GM23338 (cell line): ENCODE results near the gene ARHGEF37. TPM values are rescaled to one million over a fixed set of nuclear protein-coding genes. Genes with fewer than 3 reads are reported as not detected.

Source experiments
- ATAC-seq: fragments of 200-7000 bp; cut with Tn5 transposase; 3 replicates; pipeline ENCODE4 v1.9.1; 2020
- DNase-seq: peaks from one replicate; pipeline ENCODE4 v3.0.0-alpha.2; 2015; ENCODE audit warnings: low spot score
- H2AFZ ChIP-seq: fragments of 200-600 bp; sonication (generic); 2 replicates; pipeline ENCODE4 v1.8.0; 2016; ENCODE audit warnings: antibody characterized with exemption, mild to moderate bottlenecking, moderate library complexity
- H3F3A ChIP-seq: fragments of 200-600 bp; sonication (generic); replicated peaks from 2 replicates; pipeline ENCODE4 v1.8.0; 2017; ENCODE audit warnings: antibody characterized with exemption, mixed run types, low read depth
- H3K27ac ChIP-seq: fragments of 200-600 bp; sonication (generic); 2 replicates; pipeline ENCODE4 v1.6.1; 2016; ENCODE audit warnings: low read depth
- H3K27me3 ChIP-seq: fragments of 200-600 bp; sonication (generic); 2 replicates; pipeline ENCODE4 v1.8.0; 2016; ENCODE audit warnings: mild to moderate bottlenecking, mixed run types, moderate library complexity; ENCODE audit not compliant: insufficient read depth
- H3K36me3 ChIP-seq: fragments of 200-600 bp; sonication (generic); 2 replicates; pipeline ENCODE4 v1.8.0; 2016; ENCODE audit warnings: mild to moderate bottlenecking; ENCODE audit not compliant: insufficient read depth
- H3K4me1 ChIP-seq: fragments of 200-600 bp; sonication (generic); 2 replicates; pipeline ENCODE4 v1.8.0; 2016; ENCODE audit warnings: mild to moderate bottlenecking, moderate library complexity; ENCODE audit not compliant: insufficient read depth
- H3K4me2 ChIP-seq: fragments of 200-600 bp; sonication (generic); 2 replicates; pipeline ENCODE4 v1.7.1; 2017; ENCODE audit warnings: mixed run types
- H3K4me3 ChIP-seq: fragments of 200-600 bp; sonication (generic); 2 replicates; pipeline ENCODE4 v1.6.1; 2016; ENCODE audit warnings: mixed run types
- H3K79me2 ChIP-seq: fragments of 200-600 bp; sonication (generic); replicated peaks from 2 replicates; pipeline ENCODE4 v1.8.0; 2017; ENCODE audit warnings: mild to moderate bottlenecking; ENCODE audit not compliant: insufficient read depth
- H3K9me2 ChIP-seq: fragments of 200-600 bp; sonication (generic); 2 replicates; pipeline ENCODE4 v1.8.0; 2017; ENCODE audit not compliant: insufficient read depth
- H4K20me1 ChIP-seq: fragments of 200-600 bp; sonication (generic); replicated peaks from 2 replicates; pipeline ENCODE4 v1.8.0; 2017; ENCODE audit warnings: mild to moderate bottlenecking; ENCODE audit not compliant: insufficient read depth
- H3K27ac Mint-ChIP-seq: 2 replicates; pipeline ENCODE4 v1.8.0; 2020; ENCODE audit warnings: inconsistent platforms, mild to moderate bottlenecking, moderate library complexity, mixed read lengths
- H3K27me3 Mint-ChIP-seq: 3 replicates; pipeline ENCODE4 v1.8.0; 2022; ENCODE audit warnings: low read depth, mild to moderate bottlenecking, moderate library complexity, mixed read lengths, inconsistent platforms; ENCODE audit not compliant: insufficient read depth, poor library complexity
- H3K36me3 Mint-ChIP-seq: 3 replicates; pipeline ENCODE4 v1.8.0; 2021; ENCODE audit warnings: low read depth, mild to moderate bottlenecking, inconsistent platforms, moderate library complexity, mixed read lengths
- H3K4me1 Mint-ChIP-seq: 3 replicates; pipeline ENCODE4 v1.8.0; 2020; ENCODE audit warnings: mild to moderate bottlenecking, inconsistent platforms, mixed read lengths
- H3K4me3 Mint-ChIP-seq: 3 replicates; pipeline ENCODE4 v1.8.0; 2021; ENCODE audit warnings: moderate library complexity, mild to moderate bottlenecking, inconsistent platforms, mixed read lengths
- H3K9me3 Mint-ChIP-seq: 3 replicates; pipeline ENCODE4 v1.8.0; 2020; ENCODE audit warnings: moderate library complexity, mild to moderate bottlenecking, inconsistent platforms, mixed read lengths
- CREB1 ChIP-seq: fragments of 250-450 bp; sonication (Bioruptor Pico); IDR thresholded peaks from 2 replicates; pipeline ENCODE4 v1.5.0; 2020; ENCODE audit warnings: low read depth, mild to moderate bottlenecking, moderate library complexity
- EZH2 ChIP-seq: fragments of 200-600 bp; sonication (generic); IDR thresholded peaks from one replicate; pipeline ENCODE4 v1.8.0; 2017; ENCODE audit warnings: antibody characterized with exemption, mild to moderate bottlenecking, low read depth; ENCODE audit not compliant: unreplicated experiment
- EZH2phosphoT487 ChIP-seq: fragments of 200-600 bp; sonication (generic); IDR thresholded peaks from one replicate; pipeline ENCODE4 v1.8.1; 2018; ENCODE audit warnings: antibody characterized with exemption; ENCODE audit not compliant: unreplicated experiment
- JUNB ChIP-seq: IDR thresholded peaks from one replicate; pipeline ENCODE4 v1.6.1; 2016; ENCODE audit warnings: antibody characterized with exemption; ENCODE audit not compliant: unreplicated experiment
- NANOG ChIP-seq: IDR thresholded peaks from 2 replicates; pipeline ENCODE4 v1.6.1; 2016; ENCODE audit warnings: antibody characterized with exemption, borderline replicate concordance
- POLR2AphosphoS5 ChIP-seq: IDR thresholded peaks from 2 replicates; pipeline ENCODE4 v1.6.1; 2016; ENCODE audit warnings: antibody characterized with exemption, low read depth
- STAT1 ChIP-seq: IDR thresholded peaks from one replicate; pipeline ENCODE4 v1.6.1; 2016; ENCODE audit warnings: antibody characterized with exemption; ENCODE audit not compliant: unreplicated experiment
- ZNF114 ChIP-seq: fragments of 250-450 bp; sonication (Bioruptor Pico); IDR thresholded peaks from 2 replicates; pipeline ENCODE4 v1.5.0; 2020; ENCODE audit warnings: mild to moderate bottlenecking, moderate library complexity
- ZNF331 ChIP-seq: fragments of 250-450 bp; sonication (Bioruptor Pico); IDR thresholded peaks from 2 replicates; pipeline ENCODE4 v1.5.0; 2020; ENCODE audit warnings: low read depth, mild to moderate bottlenecking, moderate library complexity
- polyA plus RNA-seq: library from polyadenylated mRNA; unstranded; fragments of >200 nt; fragmentation: Nextera tagmentation; extraction: Ambion mirVana; gene quantifications from 2 replicates; pipeline ENCODE4 v1.2.1, GENCODE V29; 2016
- total RNA-seq: library from RNA; depleted of rRNA; stranded (reverse); fragments of >200 nt; shearing (Covaris generic); gene quantifications from 2 replicates; pipeline ENCODE4 v1.2.3, GENCODE V29; 2014
- TF ChIP-seq, protein P1 (sequence below): IDR thresholded peaks from one replicate; pipeline ENCODE4 v1.6.1; 2018; ENCODE audit warnings: antibody characterized with exemption; ENCODE audit not compliant: unreplicated experiment
- TF ChIP-seq, protein P2 (sequence below), 2 experiments: fragments of 200-600 bp in 1 of 2; sonication (generic) in 1 of 2; conservative IDR thresholded peaks; 2 replicates each; pipeline versions ENCODE4 v1.5.1 to v1.6.1; 2016 to 2017; ENCODE audit warnings: antibody characterized with exemption in 2 of 2, low read depth in 2 of 2, mild to moderate bottlenecking in 2 of 2, moderate library complexity in 1 of 2
- TF ChIP-seq, protein P3 (sequence below): IDR thresholded peaks from 2 replicates; pipeline ENCODE4 v1.6.1; 2016; ENCODE audit warnings: antibody characterized with exemption
- TF ChIP-seq, protein P4 (sequence below): fragments of 250-450 bp; sonication (Bioruptor Pico); IDR thresholded peaks from 2 replicates; pipeline ENCODE4 v1.5.0; 2020; ENCODE audit warnings: mild to moderate bottlenecking, moderate library complexity

ARHGEF37 gene
- total and polyA plus RNA-seq, 2 experiments from 2014 or later, result 0.14 to 0.79 TPM

DNA sequence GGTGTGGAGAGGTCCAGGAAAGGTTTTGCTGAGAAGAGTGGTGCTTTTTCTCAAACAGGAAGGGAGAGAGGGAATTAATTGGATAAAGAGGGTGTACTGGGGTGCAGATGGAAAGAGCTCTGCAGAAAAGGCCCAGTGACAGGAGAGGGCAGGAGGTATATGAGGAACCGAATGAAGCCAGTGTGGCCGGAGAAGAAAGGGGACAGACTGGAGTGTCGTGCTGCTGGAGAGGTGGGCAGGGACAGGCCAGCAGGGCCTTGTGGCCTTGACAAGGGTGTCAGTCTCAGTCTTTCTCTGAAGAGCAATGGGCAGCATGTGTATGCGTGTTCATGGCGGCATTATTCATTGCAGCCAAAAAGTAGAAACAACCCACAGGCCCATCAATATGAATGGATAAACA, 48.1 kb downstream of the ARHGEF37 start:
- H3K27ac Mint-ChIP-seq, result no peak overlapping the region

More for the DNA sequence above, 48.1 kb downstream of the ARHGEF37 start:
- no peaks in the 10 kb centered on the region for H4K20me1 ChIP-seq
- peaks cover 15% of the 10 kb centered on the region for H3K4me1 ChIP-seq
- peaks cover 6% of the 10 kb centered on the region for H3K27me3 Mint-ChIP-seq
- no peak overlapping the region for H3K4me2 ChIP-seq
- H3K4me3 ChIP-seq, result no peak overlapping the region
- H3K9me2 ChIP-seq, result no peaks in the 10 kb centered on the region
- H3K27ac ChIP-seq, result no peak overlapping the region
- H3K4me1 Mint-ChIP-seq, result peaks cover 21% of the 10 kb centered on the region
- ATAC-seq (no peak), DNase-seq (no peak)
- no peaks in the 10 kb centered on the region for H3K9me3 Mint-ChIP-seq
- no peaks in the 10 kb centered on the region for H3K79me2 ChIP-seq
- H3K4me3 Mint-ChIP-seq, result no peak overlapping the region
- no peaks in the 10 kb centered on the region for H3F3A ChIP-seq
- no peaks in the 10 kb centered on the region for H3K36me3 ChIP-seq
- H3K27me3 ChIP-seq, result no peaks in the 10 kb centered on the region
- H2AFZ ChIP-seq, result no peak overlapping the region
- H3K36me3 Mint-ChIP-seq, result no peaks in the 10 kb centered on the region
- TF ChIP-seq, protein P1, sequence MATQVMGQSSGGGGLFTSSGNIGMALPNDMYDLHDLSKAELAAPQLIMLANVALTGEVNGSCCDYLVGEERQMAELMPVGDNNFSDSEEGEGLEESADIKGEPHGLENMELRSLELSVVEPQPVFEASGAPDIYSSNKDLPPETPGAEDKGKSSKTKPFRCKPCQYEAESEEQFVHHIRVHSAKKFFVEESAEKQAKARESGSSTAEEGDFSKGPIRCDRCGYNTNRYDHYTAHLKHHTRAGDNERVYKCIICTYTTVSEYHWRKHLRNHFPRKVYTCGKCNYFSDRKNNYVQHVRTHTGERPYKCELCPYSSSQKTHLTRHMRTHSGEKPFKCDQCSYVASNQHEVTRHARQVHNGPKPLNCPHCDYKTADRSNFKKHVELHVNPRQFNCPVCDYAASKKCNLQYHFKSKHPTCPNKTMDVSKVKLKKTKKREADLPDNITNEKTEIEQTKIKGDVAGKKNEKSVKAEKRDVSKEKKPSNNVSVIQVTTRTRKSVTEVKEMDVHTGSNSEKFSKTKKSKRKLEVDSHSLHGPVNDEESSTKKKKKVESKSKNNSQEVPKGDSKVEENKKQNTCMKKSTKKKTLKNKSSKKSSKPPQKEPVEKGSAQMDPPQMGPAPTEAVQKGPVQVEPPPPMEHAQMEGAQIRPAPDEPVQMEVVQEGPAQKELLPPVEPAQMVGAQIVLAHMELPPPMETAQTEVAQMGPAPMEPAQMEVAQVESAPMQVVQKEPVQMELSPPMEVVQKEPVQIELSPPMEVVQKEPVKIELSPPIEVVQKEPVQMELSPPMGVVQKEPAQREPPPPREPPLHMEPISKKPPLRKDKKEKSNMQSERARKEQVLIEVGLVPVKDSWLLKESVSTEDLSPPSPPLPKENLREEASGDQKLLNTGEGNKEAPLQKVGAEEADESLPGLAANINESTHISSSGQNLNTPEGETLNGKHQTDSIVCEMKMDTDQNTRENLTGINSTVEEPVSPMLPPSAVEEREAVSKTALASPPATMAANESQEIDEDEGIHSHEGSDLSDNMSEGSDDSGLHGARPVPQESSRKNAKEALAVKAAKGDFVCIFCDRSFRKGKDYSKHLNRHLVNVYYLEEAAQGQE, result no peak
- TF ChIP-seq EZH2phosphoT487 (no peak), STAT1 (no peak), ZNF114 (CRISPR knock-in tag) (no peak), JUNB (no peak), POLR2AphosphoS5 (no peak), ZNF331 (CRISPR knock-in tag) (no peak), EZH2 (no peak), NANOG (no peak), CREB1 (CRISPR knock-in tag) (no peak)
- TF ChIP-seq, protein P2, sequence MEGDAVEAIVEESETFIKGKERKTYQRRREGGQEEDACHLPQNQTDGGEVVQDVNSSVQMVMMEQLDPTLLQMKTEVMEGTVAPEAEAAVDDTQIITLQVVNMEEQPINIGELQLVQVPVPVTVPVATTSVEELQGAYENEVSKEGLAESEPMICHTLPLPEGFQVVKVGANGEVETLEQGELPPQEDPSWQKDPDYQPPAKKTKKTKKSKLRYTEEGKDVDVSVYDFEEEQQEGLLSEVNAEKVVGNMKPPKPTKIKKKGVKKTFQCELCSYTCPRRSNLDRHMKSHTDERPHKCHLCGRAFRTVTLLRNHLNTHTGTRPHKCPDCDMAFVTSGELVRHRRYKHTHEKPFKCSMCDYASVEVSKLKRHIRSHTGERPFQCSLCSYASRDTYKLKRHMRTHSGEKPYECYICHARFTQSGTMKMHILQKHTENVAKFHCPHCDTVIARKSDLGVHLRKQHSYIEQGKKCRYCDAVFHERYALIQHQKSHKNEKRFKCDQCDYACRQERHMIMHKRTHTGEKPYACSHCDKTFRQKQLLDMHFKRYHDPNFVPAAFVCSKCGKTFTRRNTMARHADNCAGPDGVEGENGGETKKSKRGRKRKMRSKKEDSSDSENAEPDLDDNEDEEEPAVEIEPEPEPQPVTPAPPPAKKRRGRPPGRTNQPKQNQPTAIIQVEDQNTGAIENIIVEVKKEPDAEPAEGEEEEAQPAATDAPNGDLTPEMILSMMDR (conservative IDR thresholded peaks at IDR 0.05; ENCODE audit: low read depth in 2 of 2), result no peak
- TF ChIP-seq, protein P3, sequence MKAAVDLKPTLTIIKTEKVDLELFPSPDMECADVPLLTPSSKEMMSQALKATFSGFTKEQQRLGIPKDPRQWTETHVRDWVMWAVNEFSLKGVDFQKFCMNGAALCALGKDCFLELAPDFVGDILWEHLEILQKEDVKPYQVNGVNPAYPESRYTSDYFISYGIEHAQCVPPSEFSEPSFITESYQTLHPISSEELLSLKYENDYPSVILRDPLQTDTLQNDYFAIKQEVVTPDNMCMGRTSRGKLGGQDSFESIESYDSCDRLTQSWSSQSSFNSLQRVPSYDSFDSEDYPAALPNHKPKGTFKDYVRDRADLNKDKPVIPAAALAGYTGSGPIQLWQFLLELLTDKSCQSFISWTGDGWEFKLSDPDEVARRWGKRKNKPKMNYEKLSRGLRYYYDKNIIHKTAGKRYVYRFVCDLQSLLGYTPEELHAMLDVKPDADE, result no peak
- TF ChIP-seq, protein P4, sequence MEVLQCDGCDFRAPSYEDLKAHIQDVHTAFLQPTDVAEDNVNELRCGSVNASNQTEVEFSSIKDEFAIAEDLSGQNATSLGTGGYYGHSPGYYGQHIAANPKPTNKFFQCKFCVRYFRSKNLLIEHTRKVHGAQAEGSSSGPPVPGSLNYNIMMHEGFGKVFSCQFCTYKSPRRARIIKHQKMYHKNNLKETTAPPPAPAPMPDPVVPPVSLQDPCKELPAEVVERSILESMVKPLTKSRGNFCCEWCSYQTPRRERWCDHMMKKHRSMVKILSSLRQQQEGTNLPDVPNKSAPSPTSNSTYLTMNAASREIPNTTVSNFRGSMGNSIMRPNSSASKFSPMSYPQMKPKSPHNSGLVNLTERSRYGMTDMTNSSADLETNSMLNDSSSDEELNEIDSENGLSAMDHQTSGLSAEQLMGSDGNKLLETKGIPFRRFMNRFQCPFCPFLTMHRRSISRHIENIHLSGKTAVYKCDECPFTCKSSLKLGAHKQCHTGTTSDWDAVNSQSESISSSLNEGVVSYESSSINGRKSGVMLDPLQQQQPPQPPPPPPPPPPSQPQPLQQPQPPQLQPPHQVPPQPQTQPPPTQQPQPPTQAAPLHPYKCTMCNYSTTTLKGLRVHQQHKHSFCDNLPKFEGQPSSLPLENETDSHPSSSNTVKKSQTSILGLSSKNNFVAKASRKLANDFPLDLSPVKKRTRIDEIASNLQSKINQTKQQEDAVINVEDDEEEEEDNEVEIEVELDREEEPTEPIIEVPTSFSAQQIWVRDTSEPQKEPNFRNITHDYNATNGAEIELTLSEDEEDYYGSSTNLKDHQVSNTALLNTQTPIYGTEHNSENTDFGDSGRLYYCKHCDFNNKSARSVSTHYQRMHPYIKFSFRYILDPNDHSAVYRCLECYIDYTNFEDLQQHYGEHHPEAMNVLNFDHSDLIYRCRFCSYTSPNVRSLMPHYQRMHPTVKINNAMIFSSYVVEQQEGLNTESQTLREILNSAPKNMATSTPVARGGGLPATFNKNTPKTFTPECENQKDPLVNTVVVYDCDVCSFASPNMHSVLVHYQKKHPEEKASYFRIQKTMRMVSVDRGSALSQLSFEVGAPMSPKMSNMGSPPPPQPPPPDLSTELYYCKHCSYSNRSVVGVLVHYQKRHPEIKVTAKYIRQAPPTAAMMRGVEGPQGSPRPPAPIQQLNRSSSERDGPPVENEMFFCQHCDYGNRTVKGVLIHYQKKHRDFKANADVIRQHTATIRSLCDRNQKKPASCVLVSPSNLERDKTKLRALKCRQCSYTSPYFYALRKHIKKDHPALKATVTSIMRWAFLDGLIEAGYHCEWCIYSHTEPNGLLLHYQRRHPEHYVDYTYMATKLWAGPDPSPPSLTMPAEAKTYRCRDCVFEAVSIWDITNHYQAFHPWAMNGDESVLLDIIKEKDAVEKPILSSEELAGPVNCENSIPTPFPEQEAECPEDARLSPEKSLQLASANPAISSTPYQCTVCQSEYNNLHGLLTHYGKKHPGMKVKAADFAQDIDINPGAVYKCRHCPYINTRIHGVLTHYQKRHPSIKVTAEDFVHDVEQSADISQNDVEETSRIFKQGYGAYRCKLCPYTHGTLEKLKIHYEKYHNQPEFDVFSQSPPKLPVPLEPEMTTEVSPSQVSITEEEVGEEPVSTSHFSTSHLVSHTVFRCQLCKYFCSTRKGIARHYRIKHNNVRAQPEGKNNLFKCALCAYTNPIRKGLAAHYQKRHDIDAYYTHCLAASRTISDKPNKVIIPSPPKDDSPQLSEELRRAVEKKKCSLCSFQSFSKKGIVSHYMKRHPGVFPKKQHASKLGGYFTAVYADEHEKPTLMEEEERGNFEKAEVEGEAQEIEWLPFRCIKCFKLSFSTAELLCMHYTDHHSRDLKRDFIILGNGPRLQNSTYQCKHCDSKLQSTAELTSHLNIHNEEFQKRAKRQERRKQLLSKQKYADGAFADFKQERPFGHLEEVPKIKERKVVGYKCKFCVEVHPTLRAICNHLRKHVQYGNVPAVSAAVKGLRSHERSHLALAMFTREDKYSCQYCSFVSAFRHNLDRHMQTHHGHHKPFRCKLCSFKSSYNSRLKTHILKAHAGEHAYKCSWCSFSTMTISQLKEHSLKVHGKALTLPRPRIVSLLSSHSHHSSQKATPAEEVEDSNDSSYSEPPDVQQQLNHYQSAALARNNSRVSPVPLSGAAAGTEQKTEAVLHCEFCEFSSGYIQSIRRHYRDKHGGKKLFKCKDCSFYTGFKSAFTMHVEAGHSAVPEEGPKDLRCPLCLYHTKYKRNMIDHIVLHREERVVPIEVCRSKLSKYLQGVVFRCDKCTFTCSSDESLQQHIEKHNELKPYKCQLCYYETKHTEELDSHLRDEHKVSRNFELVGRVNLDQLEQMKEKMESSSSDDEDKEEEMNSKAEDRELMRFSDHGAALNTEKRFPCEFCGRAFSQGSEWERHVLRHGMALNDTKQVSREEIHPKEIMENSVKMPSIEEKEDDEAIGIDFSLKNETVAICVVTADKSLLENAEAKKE (CRISPR knock-in tag), result no peak
